ENCODE measurements around the gene CROCC2. TPM values are rescaled to one million over a fixed set of nuclear protein-coding genes. Genes with fewer than 3 reads are reported as not detected.

CROCC2 gene
- total RNA-seq, 2 experiments from 2014 or later: not detected

- Mint-ChIP-seq H3K27ac (no peak overlapping the region), H3K27me3 (no peaks in the 10 kb centered on the region), H3K4me1 (no peaks in the 10 kb centered on the region), H3K4me3 (no peak overlapping the region), H3K36me3 (ENCODE audit: low read depth) (no peaks in the 10 kb centered on the region), H3K9me3 (ENCODE audit: low read depth) (no peaks in the 10 kb centered on the region)
- POLR2A ChIA-PET: no interaction called here
- no peak for DNase-seq
- intact Hi-C loops (cut with DNase I, micrococcal nuclease): no loop called here
- ATAC-seq: no peak
- CTCF ChIA-PET: no interaction called here
Observed at GRCh38 chr2:240949791-240950705, 43.9 kb downstream of the CROCC2 start.

DNA sequence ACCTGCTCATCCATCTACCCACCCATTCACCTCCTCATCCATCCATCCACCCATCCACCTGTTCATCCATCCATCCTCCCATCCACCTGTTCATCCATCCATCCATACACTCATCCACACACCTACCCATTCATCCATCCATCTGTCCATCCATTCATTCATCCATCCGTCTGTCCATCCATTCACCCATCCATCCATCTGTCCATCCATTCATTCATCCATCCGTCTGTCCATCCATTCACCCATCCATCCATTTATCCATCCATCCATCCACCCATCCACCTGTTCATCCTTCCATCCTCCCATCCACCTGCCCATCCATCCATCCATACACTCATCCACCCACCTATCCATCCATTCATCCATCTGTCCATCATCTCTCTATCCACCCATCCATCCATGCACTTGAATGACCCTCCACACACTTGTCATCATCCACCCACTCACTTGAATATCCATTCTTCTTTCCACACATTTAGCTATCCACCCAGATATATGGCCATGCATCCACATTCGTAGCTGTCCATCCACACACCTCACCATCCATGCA is 45.0 kb downstream of the CROCC2 start:
- ChIA-PET CTCF (no interaction called here), POLR2A (no interaction called here)
- no peak for ATAC-seq
- Mint-ChIP-seq H3K9me3 (ENCODE audit: low read depth) (no peaks in the 10 kb centered on the region), H3K4me3 (no peak overlapping the region), H3K27me3 (no peaks in the 10 kb centered on the region), H3K27ac (no peak overlapping the region), H3K4me1 (no peaks in the 10 kb centered on the region), H3K36me3 (ENCODE audit: low read depth) (no peaks in the 10 kb centered on the region)
- DNase-seq: no peak
- intact Hi-C loops (cut with DNase I, micrococcal nuclease): no loop called here

DNA sequence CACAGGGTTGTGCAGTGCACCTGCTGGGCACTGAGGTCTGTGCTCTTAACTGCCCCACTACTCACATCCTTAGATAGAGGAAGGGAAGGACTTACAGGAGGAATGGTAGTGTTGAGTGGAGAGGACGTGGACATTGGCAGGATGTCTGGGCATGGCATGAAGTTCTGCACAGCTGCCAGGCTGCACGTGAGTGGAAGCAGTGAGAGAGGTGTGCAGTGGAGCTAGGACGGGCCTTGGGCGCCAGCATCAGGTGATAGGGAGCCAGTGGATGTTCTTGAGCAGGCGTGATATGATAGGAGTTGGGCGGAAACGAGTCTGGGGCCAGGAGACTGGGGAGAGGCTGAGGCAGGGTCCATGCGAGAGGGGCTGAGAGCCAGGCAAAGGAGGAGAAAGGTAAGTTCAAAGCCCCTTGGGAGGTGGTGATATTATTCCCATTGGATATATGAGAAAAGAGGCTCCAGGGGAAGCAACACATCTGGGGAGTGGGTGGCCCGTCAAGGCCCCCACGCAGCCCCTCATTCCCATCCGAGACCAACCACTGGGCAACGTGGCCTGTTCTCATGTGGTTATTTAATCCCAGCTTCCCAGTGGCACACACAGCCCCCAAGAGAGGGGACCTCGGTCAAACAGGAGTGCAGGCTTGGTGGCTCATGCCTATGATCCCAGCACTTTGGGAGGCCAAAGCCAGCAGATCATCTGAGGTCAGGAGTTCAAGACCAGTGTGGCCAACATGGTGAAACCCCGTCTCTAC is 46.5 kb downstream of the CROCC2 start:
- Mint-ChIP-seq H3K4me3 (no peak overlapping the region), H3K36me3 (ENCODE audit: low read depth) (no peaks in the 10 kb centered on the region), H3K4me1 (no peaks in the 10 kb centered on the region), H3K27me3 (no peaks in the 10 kb centered on the region), H3K27ac (no peak overlapping the region), H3K9me3 (ENCODE audit: low read depth) (no peaks in the 10 kb centered on the region)
- DNase-seq: no peak
- no peak for ATAC-seq
- CTCF ChIA-PET: no interaction called here
- POLR2A ChIA-PET: no interaction called here
- intact Hi-C loops (cut with DNase I, micrococcal nuclease): no loop called here

DNA sequence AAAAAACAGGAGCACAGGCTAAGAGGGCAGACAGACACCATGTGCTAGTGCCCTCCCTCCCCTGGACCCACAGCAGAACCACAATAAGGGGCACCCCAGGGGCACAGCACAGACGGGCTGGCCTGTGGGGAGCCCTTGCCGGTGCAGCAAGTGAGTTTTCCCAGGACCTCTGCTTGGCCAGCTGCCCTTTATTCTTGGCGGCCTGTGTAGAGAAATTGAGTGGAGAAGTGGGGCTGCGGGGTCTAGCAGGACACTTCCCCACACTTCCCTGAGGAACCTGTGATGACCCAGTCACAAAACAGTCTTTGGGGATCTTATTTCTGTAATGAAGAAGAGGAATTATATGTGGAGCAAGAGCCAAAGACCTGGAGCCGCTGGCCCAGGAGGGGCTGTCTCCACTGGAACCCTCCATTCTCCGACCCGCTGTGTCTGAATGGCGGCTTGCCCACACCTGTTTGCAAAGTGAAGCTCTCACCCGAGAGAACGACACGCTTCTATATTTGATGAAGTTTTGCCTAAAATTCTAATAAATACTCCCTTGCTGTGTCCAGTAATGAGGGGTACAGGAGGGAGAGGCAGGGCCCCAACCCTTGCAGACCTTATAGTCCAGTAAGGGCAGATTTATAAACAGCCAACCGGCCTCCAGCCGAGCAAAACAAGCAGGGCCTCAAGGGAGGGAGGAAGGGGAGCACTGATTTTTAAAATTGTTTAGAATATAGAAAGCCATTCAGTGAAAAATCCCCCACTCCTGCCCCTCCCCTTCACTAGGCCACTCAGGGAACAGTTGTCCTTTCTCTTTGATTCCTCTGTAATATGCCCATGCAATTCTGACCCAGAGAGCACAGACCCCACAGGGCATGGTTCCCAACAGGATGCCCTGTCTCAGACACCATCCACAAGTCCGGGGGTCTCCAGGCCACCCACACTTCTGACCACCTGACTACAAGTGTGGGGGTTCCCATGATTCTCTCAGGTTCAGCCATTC is 47.6 kb downstream of the CROCC2 start:
- ChIA-PET CTCF (interaction anchor here (0.7 kb wide), 1 partner anchor 362 kb away, joined by 3 read pairs; no protein-coding TSS in a partner anchor), POLR2A (no interaction called here)
- DNase-seq (no peak), ATAC-seq (no peak)
- Mint-ChIP-seq H3K27me3 (no peaks in the 10 kb centered on the region), H3K4me3 (no peak overlapping the region), H3K4me1 (no peaks in the 10 kb centered on the region), H3K36me3 (ENCODE audit: low read depth) (no peaks in the 10 kb centered on the region), H3K9me3 (ENCODE audit: low read depth) (no peaks in the 10 kb centered on the region), H3K27ac (no peak overlapping the region)
- intact Hi-C loops (cut with DNase I, micrococcal nuclease): no loop called here

GRCh38 chr2:240954436-240955305 is 48.5 kb downstream of the CROCC2 start:
- ATAC-seq: no peak
- ChIA-PET POLR2A (no interaction called here), CTCF (no interaction called here)

GRCh38 chr2:240955306-240956170 is 49.4 kb downstream of the CROCC2 start:
- ATAC-seq (no peak), DNase-seq (no peak)
- intact Hi-C loops (cut with DNase I, micrococcal nuclease): no loop called here
- CTCF ChIA-PET: no interaction called here
- Mint-ChIP-seq H3K4me3 (no peak overlapping the region), H3K4me1 (no peaks in the 10 kb centered on the region), H3K27me3 (no peaks in the 10 kb centered on the region), H3K9me3 (ENCODE audit: low read depth) (no peaks in the 10 kb centered on the region), H3K27ac (no peak overlapping the region), H3K36me3 (ENCODE audit: low read depth) (no peaks in the 10 kb centered on the region)
- POLR2A ChIA-PET: no interaction called here

More at GRCh38 chr2:240954436-240955305, 48.5 kb downstream of the CROCC2 start:
- H3K27ac Mint-ChIP-seq: no peak overlapping the region
- H3K4me3 Mint-ChIP-seq: no peak overlapping the region
- intact Hi-C loops (cut with DNase I, micrococcal nuclease): no loop called here
- H3K27me3 Mint-ChIP-seq: no peaks in the 10 kb centered on the region
- DNase-seq: no peak
- no peaks in the 10 kb centered on the region for H3K36me3 Mint-ChIP-seq (ENCODE audit: low read depth)
- H3K9me3 Mint-ChIP-seq (ENCODE audit: low read depth): no peaks in the 10 kb centered on the region
- no peaks in the 10 kb centered on the region for H3K4me1 Mint-ChIP-seq

DNA sequence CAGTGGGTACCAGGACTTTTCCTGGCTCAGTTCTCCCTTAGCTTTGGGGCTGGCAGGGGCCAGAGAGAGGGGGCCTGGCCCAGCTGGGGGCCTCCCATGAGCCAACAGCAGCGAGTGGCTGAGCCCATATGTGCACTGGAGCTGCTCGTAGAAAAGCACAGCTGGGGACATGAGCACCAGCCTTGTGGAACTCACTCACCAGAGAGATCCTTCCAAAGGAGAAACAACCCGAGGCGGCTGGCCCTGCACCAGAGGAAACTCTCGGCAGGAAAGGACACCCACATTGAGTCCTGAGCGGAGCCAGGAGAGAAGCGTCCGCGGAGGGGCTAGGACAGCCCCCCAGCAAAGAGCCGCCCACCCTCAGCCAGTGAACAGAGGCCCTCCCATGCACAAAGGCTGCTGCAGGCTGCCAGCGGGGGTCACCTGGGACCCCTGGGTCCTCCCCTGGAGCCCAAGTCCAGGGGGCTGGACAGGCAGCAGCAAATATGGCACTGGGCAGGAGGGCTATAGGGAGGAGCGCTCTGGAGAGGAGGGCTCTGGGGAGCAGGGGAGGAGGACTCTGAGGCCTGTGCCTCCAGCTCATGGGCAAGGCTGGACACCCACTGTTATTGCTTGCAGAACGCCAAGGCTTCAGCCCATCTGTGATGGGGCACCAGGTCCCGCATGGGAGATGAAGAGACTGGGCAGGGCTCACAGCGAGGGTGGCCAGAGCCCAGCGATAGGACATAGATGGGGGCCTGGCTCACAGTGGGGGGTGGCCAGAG is 50.2 kb downstream of the CROCC2 start:
- Mint-ChIP-seq H3K36me3 (ENCODE audit: low read depth) (no peaks in the 10 kb centered on the region), H3K27ac (no peak overlapping the region), H3K4me1 (no peaks in the 10 kb centered on the region), H3K27me3 (no peaks in the 10 kb centered on the region), H3K9me3 (ENCODE audit: low read depth) (no peaks in the 10 kb centered on the region), H3K4me3 (no peak overlapping the region)
- ChIA-PET CTCF (no interaction called here), POLR2A (no interaction called here)
- no peak for ATAC-seq
- intact Hi-C loops (cut with DNase I, micrococcal nuclease): no loop called here
- DNase-seq: no peak

DNA sequence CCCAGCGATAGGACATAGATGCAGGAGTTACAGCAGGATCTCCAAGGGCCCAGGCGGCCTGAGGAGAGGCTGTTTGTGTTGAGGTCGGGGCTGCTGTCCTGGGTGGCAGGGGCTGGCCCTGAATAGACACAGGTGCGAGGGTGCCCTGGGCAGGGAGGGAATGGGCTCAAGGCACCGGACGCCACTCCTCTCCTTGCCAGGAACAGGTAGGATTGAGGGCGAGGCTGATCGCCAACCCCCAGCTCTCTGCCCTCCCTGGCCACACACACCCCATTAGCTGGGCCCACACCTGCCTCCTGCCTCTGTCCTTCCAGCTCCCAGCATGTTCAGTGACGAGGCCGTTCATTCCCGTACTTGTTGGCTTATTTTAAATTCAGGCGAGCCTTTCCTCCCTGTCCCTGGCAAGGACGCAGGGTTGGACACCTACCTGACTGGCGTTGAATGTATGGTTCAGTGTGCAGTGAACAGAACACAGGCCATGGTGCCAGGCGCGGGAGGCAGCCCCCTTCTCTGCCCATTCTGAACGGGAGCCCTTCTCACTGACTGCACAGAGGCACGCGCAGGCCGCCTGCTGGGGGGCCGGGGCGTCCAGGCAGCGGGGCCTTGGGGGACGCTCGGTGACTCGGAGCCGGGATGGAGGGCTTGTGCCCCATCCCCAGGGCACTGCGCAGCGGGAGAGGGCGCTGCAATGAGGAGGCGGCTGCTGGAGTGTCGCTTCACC is 51.0 kb downstream of the CROCC2 start:
- H3K27me3 Mint-ChIP-seq: no peaks in the 10 kb centered on the region
- no peak overlapping the region for H3K27ac Mint-ChIP-seq
- ATAC-seq (no peak), DNase-seq (no peak)
- no peak overlapping the region for H3K4me3 Mint-ChIP-seq
- no peaks in the 10 kb centered on the region for H3K4me1 Mint-ChIP-seq
- ChIA-PET CTCF (no interaction called here), POLR2A (no interaction called here)
- H3K9me3 Mint-ChIP-seq (ENCODE audit: low read depth): no peaks in the 10 kb centered on the region
- no peaks in the 10 kb centered on the region for H3K36me3 Mint-ChIP-seq (ENCODE audit: low read depth)
- intact Hi-C loops (cut with DNase I, micrococcal nuclease): no loop called here

GRCh38 chr2:240957656-240958365 is 51.7 kb downstream of the CROCC2 start:
- CTCF ChIA-PET: no interaction called here
- POLR2A ChIA-PET: no interaction called here
- Mint-ChIP-seq H3K4me3 (no peak overlapping the region), H3K36me3 (ENCODE audit: low read depth) (no peaks in the 10 kb centered on the region), H3K27me3 (no peaks in the 10 kb centered on the region), H3K27ac (no peak overlapping the region), H3K4me1 (no peaks in the 10 kb centered on the region), H3K9me3 (ENCODE audit: low read depth) (no peaks in the 10 kb centered on the region)
- ATAC-seq (no peak), DNase-seq (no peak)
- intact Hi-C loops (cut with DNase I, micrococcal nuclease): no loop called here
